ENCODE data around the gene CA12. TPM values are rescaled to one million over a fixed set of nuclear protein-coding genes. Genes with fewer than 3 reads are reported as not detected.

Gene CA12
- total RNA-seq, 1 experiment from 2014 or later: 3.7 TPM

- Histone ChIP-seq H3K36me3 (peaks cover 40% of the 10 kb centered on the region), H3K27ac (no peak overlapping the region), H3K9me3 (replicated peaks) (no peaks in the 10 kb centered on the region), H3K4me3 (no peak overlapping the region), H3K27me3 (replicated peaks) (no peaks in the 10 kb centered on the region), H3K4me1 (replicated peaks) (no peaks in the 10 kb centered on the region)
- DNase-seq (ENCODE audit: low read depth in 1 of 2, low spot score in 2 of 2): no peak
These were observed 81.6 kb downstream of the CA12 start for GRCh38 chr15:63299943-63300575.

GRCh38 chr15:63296195-63296594 lies 85.5 kb downstream of the CA12 start:
- Histone ChIP-seq H3K4me1 (replicated peaks) (peaks cover 13% of the 10 kb centered on the region), H3K9me3 (replicated peaks) (no peaks in the 10 kb centered on the region), H3K27ac (no peak overlapping the region), H3K4me3 (no peak overlapping the region), H3K27me3 (replicated peaks) (no peaks in the 10 kb centered on the region), H3K36me3 (peaks cover 24% of the 10 kb centered on the region)
- DNase-seq (ENCODE audit: low read depth in 1 of 2, low spot score in 2 of 2): no peak

GRCh38 chr15:63295341-63295740 lies 86.3 kb downstream of the CA12 start:
- Histone ChIP-seq H3K36me3 (peaks cover 29% of the 10 kb centered on the region), H3K4me3 (no peak overlapping the region), H3K4me1 (replicated peaks) (peaks cover 22% of the 10 kb centered on the region), H3K27me3 (replicated peaks) (no peaks in the 10 kb centered on the region), H3K9me3 (replicated peaks) (no peaks in the 10 kb centered on the region), H3K27ac (no peak overlapping the region)
- no peak for DNase-seq (ENCODE audit: low read depth in 1 of 2, low spot score in 2 of 2)

- DNase-seq (ENCODE audit: low read depth in 1 of 2, low spot score in 2 of 2): no peak
- peaks cover 29% of the 10 kb centered on the region for H3K36me3 ChIP-seq
- H3K27me3 ChIP-seq (replicated peaks): no peaks in the 10 kb centered on the region
- no peak overlapping the region for H3K4me3 ChIP-seq
- H3K9me3 ChIP-seq (replicated peaks): no peaks in the 10 kb centered on the region
- H3K4me1 ChIP-seq (replicated peaks): peaks cover 22% of the 10 kb centered on the region
- no peak overlapping the region for H3K27ac ChIP-seq
These were observed 87.3 kb downstream of the CA12 start for GRCh38 chr15:63294359-63294758.

GRCh38 chr15:63292771-63293170 lies 88.9 kb downstream of the CA12 start:
- Histone ChIP-seq H3K27ac (no peak overlapping the region), H3K4me1 (replicated peaks) (peaks cover 22% of the 10 kb centered on the region), H3K27me3 (replicated peaks) (no peaks in the 10 kb centered on the region), H3K36me3 (peaks cover 30% of the 10 kb centered on the region), H3K4me3 (no peak overlapping the region), H3K9me3 (replicated peaks) (no peaks in the 10 kb centered on the region)
- DNase-seq (ENCODE audit: low read depth in 1 of 2, low spot score in 2 of 2): no peak

- no peak for DNase-seq (ENCODE audit: low read depth in 1 of 2, low spot score in 2 of 2)
- Histone ChIP-seq H3K9me3 (replicated peaks) (no peaks in the 10 kb centered on the region), H3K27ac (peak overlapping the region; percentile 82), H3K4me3 (no peak overlapping the region), H3K36me3 (peaks cover 25% of the 10 kb centered on the region), H3K27me3 (replicated peaks) (no peaks in the 10 kb centered on the region), H3K4me1 (replicated peaks) (peaks cover 22% of the 10 kb centered on the region)
These were observed 89.4 kb downstream of the CA12 start for GRCh38 chr15:63292241-63292640.

GRCh38 chr15:63291507-63291906 lies 90.1 kb downstream of the CA12 start:
- Histone ChIP-seq H3K36me3 (peaks cover 23% of the 10 kb centered on the region), H3K27me3 (replicated peaks) (no peaks in the 10 kb centered on the region), H3K9me3 (replicated peaks) (no peaks in the 10 kb centered on the region), H3K4me1 (replicated peaks) (peaks cover 22% of the 10 kb centered on the region), H3K27ac (peak overlapping the region; percentile 82), H3K4me3 (no peak overlapping the region)
- peak in 1 of 2 experiments; percentile 78 for DNase-seq (ENCODE audit: low read depth in 1 of 2, low spot score in 2 of 2)

- no peaks in the 10 kb centered on the region for H3K9me3 ChIP-seq (replicated peaks)
- peaks cover 22% of the 10 kb centered on the region for H3K4me1 ChIP-seq (replicated peaks)
- H3K4me3 ChIP-seq: no peak overlapping the region
- DNase-seq (ENCODE audit: low read depth in 1 of 2, low spot score in 2 of 2): peak in 1 of 2 experiments; percentile 63
- no peak overlapping the region for H3K27ac ChIP-seq
- H3K27me3 ChIP-seq (replicated peaks): no peaks in the 10 kb centered on the region
- H3K36me3 ChIP-seq: peaks cover 34% of the 10 kb centered on the region
These were observed 92.8 kb downstream of the CA12 start for GRCh38 chr15:63288778-63289378.

- Histone ChIP-seq H3K36me3 (peaks cover 38% of the 10 kb centered on the region), H3K27ac (no peak overlapping the region), H3K27me3 (replicated peaks) (no peaks in the 10 kb centered on the region), H3K4me1 (replicated peaks) (peaks cover 22% of the 10 kb centered on the region), H3K9me3 (replicated peaks) (no peaks in the 10 kb centered on the region), H3K4me3 (no peak overlapping the region)
- no peak for DNase-seq (ENCODE audit: low read depth in 1 of 2, low spot score in 2 of 2)
These were observed 93.3 kb downstream of the CA12 start for GRCh38 chr15:63288342-63288741.

- no peaks in the 10 kb centered on the region for H3K27me3 ChIP-seq (replicated peaks)
- H3K4me1 ChIP-seq (replicated peaks): peaks cover 18% of the 10 kb centered on the region
- H3K9me3 ChIP-seq (replicated peaks): no peaks in the 10 kb centered on the region
- DNase-seq (ENCODE audit: low read depth in 1 of 2, low spot score in 2 of 2): no peak
- no peak overlapping the region for H3K4me3 ChIP-seq
- peaks cover 31% of the 10 kb centered on the region for H3K36me3 ChIP-seq
- H3K27ac ChIP-seq: no peak overlapping the region
These were observed 94.5 kb downstream of the CA12 start for GRCh38 chr15:63287109-63287508.

GRCh38 chr15:63284335-63284734 lies 97.3 kb downstream of the CA12 start:
- peaks cover 39% of the 10 kb centered on the region for H3K36me3 ChIP-seq
- H3K27ac ChIP-seq: no peak overlapping the region
- DNase-seq (ENCODE audit: low read depth in 1 of 2, low spot score in 2 of 2): no peak
- no peaks in the 10 kb centered on the region; the same call in 1 of the 2 replicates for H3K4me1 ChIP-seq (replicated peaks)
- H3K4me3 ChIP-seq: no peak overlapping the region
- no peaks in the 10 kb centered on the region for H3K27me3 ChIP-seq (replicated peaks)
- H3K9me3 ChIP-seq (replicated peaks): no peaks in the 10 kb centered on the region

GRCh38 chr15:63283126-63283525 lies 98.5 kb downstream of the CA12 start:
- H3K36me3 ChIP-seq: peaks cover 40% of the 10 kb centered on the region
- DNase-seq (ENCODE audit: low read depth in 1 of 2, low spot score in 2 of 2): no peak
- no peak overlapping the region for H3K4me3 ChIP-seq
- no peak overlapping the region for H3K27ac ChIP-seq
- H3K27me3 ChIP-seq (replicated peaks): no peaks in the 10 kb centered on the region
- no peaks in the 10 kb centered on the region for H3K9me3 ChIP-seq (replicated peaks)
- H3K4me1 ChIP-seq (replicated peaks): 0 out of 2 replicates have a peak, but pooled peaks cover 2% of the 10 kb centered on the region

- Histone ChIP-seq H3K36me3 (peaks cover 22% of the 10 kb centered on the region), H3K27me3 (replicated peaks) (no peaks in the 10 kb centered on the region), H3K9me3 (replicated peaks) (0 out of 2 replicates have a peak, but pooled peaks cover 2% of the 10 kb centered on the region), H3K4me1 (replicated peaks) (peaks cover 17% of the 10 kb centered on the region), H3K27ac (peak overlapping the region; percentile 87), H3K4me3 (peak overlapping the region; percentile 92)
- no peak for DNase-seq (ENCODE audit: low read depth in 1 of 2, low spot score in 2 of 2)
These were observed 103.7 kb downstream of the CA12 start for GRCh38 chr15:63277893-63278456.
